ENCODE results near the gene FILIP1.
A peak's percentile ranks its signal among the peaks of the same experiment; 100 is the strongest.

Gene FILIP1, protein sequence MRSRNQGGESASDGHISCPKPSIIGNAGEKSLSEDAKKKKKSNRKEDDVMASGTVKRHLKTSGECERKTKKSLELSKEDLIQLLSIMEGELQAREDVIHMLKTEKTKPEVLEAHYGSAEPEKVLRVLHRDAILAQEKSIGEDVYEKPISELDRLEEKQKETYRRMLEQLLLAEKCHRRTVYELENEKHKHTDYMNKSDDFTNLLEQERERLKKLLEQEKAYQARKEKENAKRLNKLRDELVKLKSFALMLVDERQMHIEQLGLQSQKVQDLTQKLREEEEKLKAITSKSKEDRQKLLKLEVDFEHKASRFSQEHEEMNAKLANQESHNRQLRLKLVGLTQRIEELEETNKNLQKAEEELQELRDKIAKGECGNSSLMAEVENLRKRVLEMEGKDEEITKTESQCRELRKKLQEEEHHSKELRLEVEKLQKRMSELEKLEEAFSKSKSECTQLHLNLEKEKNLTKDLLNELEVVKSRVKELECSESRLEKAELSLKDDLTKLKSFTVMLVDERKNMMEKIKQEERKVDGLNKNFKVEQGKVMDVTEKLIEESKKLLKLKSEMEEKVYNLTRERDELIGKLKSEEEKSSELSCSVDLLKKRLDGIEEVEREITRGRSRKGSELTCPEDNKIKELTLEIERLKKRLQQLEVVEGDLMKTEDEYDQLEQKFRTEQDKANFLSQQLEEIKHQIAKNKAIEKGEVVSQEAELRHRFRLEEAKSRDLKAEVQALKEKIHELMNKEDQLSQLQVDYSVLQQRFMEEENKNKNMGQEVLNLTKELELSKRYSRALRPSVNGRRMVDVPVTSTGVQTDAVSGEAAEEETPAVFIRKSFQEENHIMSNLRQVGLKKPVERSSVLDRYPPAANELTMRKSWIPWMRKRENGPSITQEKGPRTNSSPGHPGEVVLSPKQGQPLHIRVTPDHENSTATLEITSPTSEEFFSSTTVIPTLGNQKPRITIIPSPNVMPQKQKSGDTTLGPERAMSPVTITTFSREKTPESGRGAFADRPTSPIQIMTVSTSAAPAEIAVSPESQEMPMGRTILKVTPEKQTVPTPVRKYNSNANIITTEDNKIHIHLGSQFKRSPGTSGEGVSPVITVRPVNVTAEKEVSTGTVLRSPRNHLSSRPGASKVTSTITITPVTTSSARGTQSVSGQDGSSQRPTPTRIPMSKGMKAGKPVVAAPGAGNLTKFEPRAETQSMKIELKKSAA (N-terminal part only)

GRCh38 chr6:75493400-75494064, at the start of gene FILIP1:
Gene FILIP1 (minus strand): TSS chr6:75493800. CDS start chr6:75414972, 78,828 bp downstream.
- no peak for DNase-seq

GRCh38 chr6:75543311-75543710, 49.7 kb upstream of the FILIP1 start:
- no peak for DNase-seq

DNA sequence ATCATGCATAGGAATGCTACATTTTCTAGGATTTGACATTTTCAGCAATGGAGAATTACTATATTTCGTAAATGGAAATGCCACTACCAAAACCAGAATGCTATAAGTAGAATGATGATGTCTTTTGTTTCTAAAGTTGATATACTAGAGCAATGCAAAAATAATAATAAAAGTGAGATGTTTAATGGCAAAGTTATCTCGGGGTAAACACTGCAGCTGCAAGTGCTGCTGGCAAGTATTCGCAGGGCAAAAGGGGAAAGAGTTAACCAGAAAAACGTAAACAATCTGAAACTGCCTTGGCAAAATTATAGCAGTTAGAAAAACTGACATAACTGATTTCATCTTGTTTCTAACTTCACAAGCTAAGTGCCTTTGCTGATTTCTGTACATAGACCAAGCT, 45.5 kb upstream of the FILIP1 start:
- no peak for DNase-seq

DNA sequence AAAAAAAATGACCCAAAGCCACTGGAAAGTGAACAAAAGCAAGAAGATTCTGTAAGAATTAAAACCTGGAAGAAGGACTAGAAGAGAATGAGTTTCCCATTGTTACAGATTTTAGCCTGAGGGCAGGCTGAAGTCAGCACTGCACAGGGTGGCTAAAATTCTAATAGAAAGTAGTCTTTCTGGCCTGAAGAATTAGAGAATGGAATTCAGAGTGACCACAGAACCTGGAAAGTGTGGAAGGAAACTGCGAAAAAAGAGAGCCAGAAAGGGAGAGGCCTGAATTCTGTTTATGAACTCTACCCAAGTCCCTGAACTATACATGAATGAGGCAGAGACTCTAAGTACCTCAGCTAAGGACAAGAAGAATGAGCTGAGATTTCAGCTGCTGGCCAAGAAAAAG, 38.9 kb upstream of the FILIP1 start:
- no peak for DNase-seq

GRCh38 chr6:75531174-75531573, 37.6 kb upstream of the FILIP1 start:
- DNase-seq = no peak

DNA sequence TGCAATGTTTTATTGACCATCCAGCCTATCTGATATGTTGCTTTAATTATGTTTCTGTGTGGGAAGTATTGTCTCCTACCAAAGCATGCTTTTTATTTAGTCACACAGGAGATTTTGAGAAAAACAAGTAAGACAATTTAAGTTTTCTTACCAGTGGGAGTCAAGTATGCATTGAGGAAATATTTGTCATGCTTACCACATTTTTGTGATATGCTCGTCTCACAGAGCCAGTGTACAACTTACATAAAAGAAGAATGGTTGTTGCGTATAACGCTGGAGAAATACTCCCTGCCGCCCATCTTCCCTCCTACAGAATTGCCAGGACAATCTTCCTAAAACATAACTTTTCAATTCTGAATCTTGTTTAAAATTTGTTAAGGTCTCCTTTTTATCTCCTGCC, 37.1 kb upstream of the FILIP1 start:
- no peak for DNase-seq

- no peak for DNase-seq
These were observed 34.8 kb upstream of the FILIP1 start for GRCh38 chr6:75528423-75528822.

DNA sequence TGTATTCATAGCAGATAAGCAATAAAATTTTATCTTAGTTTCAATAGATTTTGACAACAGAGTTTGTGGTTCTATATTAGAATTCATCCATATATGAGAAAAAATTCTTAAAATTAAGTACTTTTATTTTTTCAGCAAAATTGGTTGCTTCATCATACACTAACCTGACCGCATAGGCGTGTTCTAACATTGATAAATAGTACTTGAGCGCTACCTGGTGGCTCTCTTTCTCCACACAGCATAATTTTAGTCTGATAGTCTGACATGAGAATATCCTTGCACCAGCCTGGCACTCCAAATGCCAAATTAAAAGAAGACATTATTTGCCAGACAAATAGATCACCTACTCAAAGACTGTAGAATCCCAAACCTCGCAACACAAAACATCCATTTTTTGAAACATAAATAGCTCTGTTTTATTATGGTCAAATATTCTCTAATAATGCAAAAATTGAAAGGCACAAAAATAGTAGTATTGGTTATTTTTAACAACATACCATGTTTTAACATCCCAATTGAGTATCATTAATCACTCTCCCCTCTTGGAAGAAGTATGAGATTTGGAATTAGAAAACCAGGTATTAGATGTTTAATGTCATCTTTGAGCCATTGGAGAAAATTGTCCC, 33.0 kb upstream of the FILIP1 start:
- DNase-seq = peak; percentile 66

- DNase-seq = no peak
These were observed 32.1 kb upstream of the FILIP1 start for GRCh38 chr6:75525682-75526081.

DNA sequence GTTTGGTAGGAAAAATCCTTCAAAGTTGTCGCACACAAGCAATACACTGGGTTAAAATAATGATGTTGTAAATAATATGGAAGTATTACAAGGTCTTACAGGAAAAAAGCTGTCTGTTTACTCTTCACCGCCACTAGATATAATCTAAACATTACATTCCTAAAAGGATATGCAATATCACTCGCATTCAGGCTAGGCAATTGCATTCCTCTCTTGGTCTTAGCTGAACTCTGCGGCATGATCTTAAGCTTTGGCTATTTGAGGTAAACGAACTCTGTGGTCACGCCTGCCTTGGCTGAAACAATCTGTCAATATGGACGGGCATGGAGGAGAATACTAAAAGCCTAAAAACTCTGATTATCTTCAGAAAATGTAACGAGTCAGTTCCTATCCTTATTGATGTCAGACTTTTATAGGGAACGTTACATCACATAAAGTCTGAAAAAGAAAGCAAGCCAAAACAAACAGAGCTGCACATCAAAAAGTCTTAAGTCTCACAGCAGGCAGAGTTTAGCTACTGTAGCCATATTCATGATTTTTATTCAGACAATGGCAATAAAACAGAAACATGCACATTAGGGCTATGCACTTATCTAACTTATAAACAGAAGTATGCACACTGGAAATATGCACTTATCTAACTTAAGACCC, 30.8 kb upstream of the FILIP1 start:
- DNase-seq = no peak

DNA sequence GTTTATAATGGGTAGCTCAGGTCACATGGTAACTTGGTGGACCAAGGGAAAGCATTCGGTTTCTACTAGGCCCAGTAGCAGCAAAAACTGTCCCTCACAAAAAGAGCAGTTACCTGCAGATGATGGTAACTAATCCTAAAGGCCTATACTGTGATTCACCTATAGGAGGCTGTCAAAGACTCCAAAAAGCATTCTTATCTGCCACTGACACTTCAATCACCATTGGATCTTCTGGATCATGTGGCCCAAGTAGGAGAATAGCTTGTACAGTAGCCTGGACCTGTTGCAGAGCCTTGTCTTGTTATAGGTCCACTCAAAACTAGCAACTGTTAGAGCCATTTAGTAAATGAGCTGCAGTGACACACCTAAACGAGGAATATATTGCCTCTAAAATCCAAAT, 23.2 kb upstream of the FILIP1 start:
- DNase-seq = no peak

DNA sequence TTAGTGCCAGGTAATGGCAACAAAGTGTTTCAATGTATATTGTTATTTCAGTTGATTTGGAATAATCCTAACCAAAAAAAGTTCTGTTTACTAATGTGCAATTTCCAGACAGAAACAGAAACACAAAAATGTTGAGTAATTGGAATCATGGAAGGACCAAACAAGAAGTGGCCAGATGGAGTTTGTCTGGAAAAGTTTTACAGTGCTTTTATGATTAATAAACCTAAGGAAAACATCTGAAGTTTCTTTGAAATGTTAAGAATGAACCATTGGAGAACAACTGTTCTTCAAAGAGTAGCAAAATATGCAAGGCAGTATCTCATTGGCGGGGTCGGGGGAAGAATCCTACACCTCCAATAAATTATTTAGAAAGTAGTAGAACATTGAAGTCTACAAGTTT, 19.0 kb upstream of the FILIP1 start:
- DNase-seq = no peak

- DNase-seq = no peak
These were observed 11.8 kb upstream of the FILIP1 start for GRCh38 chr6:75505424-75505823.

GRCh38 chr6:75504465-75505222, 11.0 kb upstream of the FILIP1 start:
- DNase-seq = no peak

- no peak for DNase-seq
These were observed 9.7 kb upstream of the FILIP1 start for GRCh38 chr6:75503291-75503690.

GRCh38 chr6:75502884-75503283, 9.3 kb upstream of the FILIP1 start:
- no peak for DNase-seq

- DNase-seq = no peak
These were observed 8.2 kb upstream of the FILIP1 start for GRCh38 chr6:75501756-75502155.

GRCh38 chr6:75499640-75500039, 6.0 kb upstream of the FILIP1 start:
- DNase-seq = no peak

- DNase-seq = no peak
These were observed 5.3 kb upstream of the FILIP1 start for GRCh38 chr6:75498862-75499261.

- DNase-seq = no peak
These were observed 4.4 kb upstream of the FILIP1 start for GRCh38 chr6:75497994-75498393.

GRCh38 chr6:75495011-75495410, 1.4 kb upstream of the FILIP1 start:
- DNase-seq = no peak

All from NCI-H2171 treated with DMSO at 0.1 percent for 48 hours (cell line).